Measurements from ENCODE around the gene FBXO30.

DNA sequence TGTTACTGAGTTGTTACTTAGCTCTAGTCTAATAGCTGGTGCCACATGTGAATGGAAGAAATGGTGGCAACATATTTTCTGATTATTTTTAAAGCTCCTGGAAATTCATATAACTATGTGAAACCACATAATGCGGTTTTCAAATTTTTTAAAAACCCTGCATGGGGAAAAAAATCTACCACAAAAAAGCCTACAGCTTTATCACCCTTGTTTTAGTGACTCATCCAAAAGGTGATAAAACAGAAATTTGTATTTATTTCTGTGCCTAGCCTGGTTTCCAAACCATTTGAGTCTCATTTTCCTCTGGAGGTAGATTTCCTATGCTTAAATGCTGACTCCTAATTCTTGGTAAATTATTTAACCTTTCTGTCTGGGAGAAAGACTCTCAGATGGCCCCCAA, 5.4 kb upstream of the FBXO30 start:
- TF ChIP-seq, protein P1, sequence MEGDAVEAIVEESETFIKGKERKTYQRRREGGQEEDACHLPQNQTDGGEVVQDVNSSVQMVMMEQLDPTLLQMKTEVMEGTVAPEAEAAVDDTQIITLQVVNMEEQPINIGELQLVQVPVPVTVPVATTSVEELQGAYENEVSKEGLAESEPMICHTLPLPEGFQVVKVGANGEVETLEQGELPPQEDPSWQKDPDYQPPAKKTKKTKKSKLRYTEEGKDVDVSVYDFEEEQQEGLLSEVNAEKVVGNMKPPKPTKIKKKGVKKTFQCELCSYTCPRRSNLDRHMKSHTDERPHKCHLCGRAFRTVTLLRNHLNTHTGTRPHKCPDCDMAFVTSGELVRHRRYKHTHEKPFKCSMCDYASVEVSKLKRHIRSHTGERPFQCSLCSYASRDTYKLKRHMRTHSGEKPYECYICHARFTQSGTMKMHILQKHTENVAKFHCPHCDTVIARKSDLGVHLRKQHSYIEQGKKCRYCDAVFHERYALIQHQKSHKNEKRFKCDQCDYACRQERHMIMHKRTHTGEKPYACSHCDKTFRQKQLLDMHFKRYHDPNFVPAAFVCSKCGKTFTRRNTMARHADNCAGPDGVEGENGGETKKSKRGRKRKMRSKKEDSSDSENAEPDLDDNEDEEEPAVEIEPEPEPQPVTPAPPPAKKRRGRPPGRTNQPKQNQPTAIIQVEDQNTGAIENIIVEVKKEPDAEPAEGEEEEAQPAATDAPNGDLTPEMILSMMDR (IDR thresholded peaks at IDR 0.05 in 4 of 5, conservative IDR thresholded peaks at IDR 0.05 in 1 of 5) = no peak
- TF ChIP-seq POLR2A (IDR thresholded peaks at IDR 0.05) = no peak
